Neural cell (in vitro differentiated cells): ENCODE data around the gene DAZ2. TPM values are rescaled to one million over a fixed set of nuclear protein-coding genes. Genes with fewer than 3 reads are reported as not detected.
"Not testable (repeated sequence)": the region's sequence is repeated elsewhere in the genome, so short reads cannot be mapped to it uniquely, and the experiment has no call there.

Experiments used
- H2AFZ ChIP-seq: fragments of 200-600, 300-800 bp; sonication (generic), shearing (Covaris generic); 2 replicates; pipeline ENCODE4 v1.6.0; 2014; ENCODE audit warnings: low read depth, mild to moderate bottlenecking, antibody characterized with exemption, low read length, moderate library complexity
- H3F3A ChIP-seq: fragments of 200-600 bp; shearing (Covaris generic); 2 replicates; pipeline ENCODE4 v1.6.1; 2016; ENCODE audit warnings: mild to moderate bottlenecking, moderate library complexity, mixed read lengths, antibody characterized with exemption, low read length; ENCODE audit not compliant: insufficient read depth, poor library complexity, severe bottlenecking
- H3K27ac ChIP-seq: fragments of 200-600, 300-800 bp; sonication (generic), shearing (Covaris generic); 2 replicates; pipeline ENCODE4 v1.5.1; 2014; ENCODE audit warnings: mild to moderate bottlenecking, low read length, moderate library complexity
- H3K27me3 ChIP-seq: fragments of 300-800, 200-600 bp; sonication (generic), shearing (Covaris generic); 2 replicates; pipeline ENCODE4 v1.6.0; 2014; ENCODE audit warnings: mild to moderate bottlenecking, low read depth, low read length, moderate library complexity; ENCODE audit not compliant: insufficient read depth
- H3K36me3 ChIP-seq: fragments of 300-800, 200-600 bp; sonication (generic), shearing (Covaris generic); 2 replicates; pipeline ENCODE4 v1.5.1; 2014; ENCODE audit warnings: mild to moderate bottlenecking, antibody characterized with exemption, low read length, moderate library complexity; ENCODE audit not compliant: insufficient read depth
- H3K4me2 ChIP-seq: fragments of 300-800, 200-600 bp; sonication (generic), shearing (Covaris generic); 2 replicates; pipeline ENCODE4 v1.6.0; 2014; ENCODE audit warnings: mild to moderate bottlenecking, low read length
- H3K4me3 ChIP-seq: fragments of 300-800, 200-600 bp; sonication (generic), shearing (Covaris generic); 2 replicates; pipeline ENCODE4 v1.5.1; 2014; ENCODE audit warnings: mild to moderate bottlenecking, low read length, moderate library complexity
- H3K79me2 ChIP-seq: fragments of 200-600 bp; shearing (Covaris generic); replicated peaks from 2 replicates; pipeline ENCODE4 v1.6.0; 2014; ENCODE audit warnings: mild to moderate bottlenecking, low read length, moderate library complexity; ENCODE audit not compliant: insufficient read depth
- H3K9ac ChIP-seq: fragments of 300-800, 200-600 bp; sonication (generic), shearing (Covaris generic); 2 replicates; pipeline ENCODE4 v1.6.1; 2016; ENCODE audit warnings: mild to moderate bottlenecking, low read length, mixed read lengths
- H3K9me2 ChIP-seq: fragments of 200-600 bp; shearing (Covaris generic); 2 replicates; pipeline ENCODE4 v1.6.1; 2016; ENCODE audit warnings: mild to moderate bottlenecking, low read length, mixed read lengths; ENCODE audit not compliant: insufficient read depth
- H3K9me3 ChIP-seq: fragments of 200-600, 300-800 bp; sonication (generic), shearing (Covaris generic); 2 replicates; pipeline ENCODE4 v1.6.1; 2016; ENCODE audit warnings: mild to moderate bottlenecking, mixed run types, low read length, moderate library complexity, mixed read lengths
- H4K20me1 ChIP-seq: fragments of 200-600 bp; shearing (Covaris generic); 2 replicates; pipeline ENCODE4 v1.6.1; 2016; ENCODE audit warnings: mild to moderate bottlenecking, mixed run types; ENCODE audit not compliant: insufficient read depth
- polyA minus RNA-seq: library from RNA; depleted of rRNA, polyadenylated mRNA; stranded (reverse); fragments of >200 nt; gene quantifications from 2 replicates; pipeline ENCODE4 v1.2.3, GENCODE V29; 2014
- polyA plus RNA-seq: library from polyadenylated mRNA; depleted of rRNA; stranded (reverse); fragments of >200 nt; gene quantifications from 2 replicates; pipeline ENCODE4 v1.2.3, GENCODE V29; 2014

DAZ2 gene
- polyA plus RNA-seq, result not detected in 2 replicates
- polyA minus RNA-seq, result not detected in 2 replicates

- not testable (repeated sequence) for H3K27me3 ChIP-seq, H3K9ac ChIP-seq, H3K9me3 ChIP-seq, H3K9me2 ChIP-seq, H4K20me1 ChIP-seq, H3K4me2 ChIP-seq, H3K27ac ChIP-seq, H3F3A ChIP-seq, H2AFZ ChIP-seq, H3K4me3 ChIP-seq, H3K36me3 ChIP-seq, H3K79me2 ChIP-seq
These were observed at the start of gene DAZ2 for GRCh38 chrY:23219233-23219632. TSS of gene DAZ2 (plus strand) at chrY:23219533. CDS start at chrY:23219741, 208 bp downstream.

GRCh38 chrY:23198908-23199307 lies 20.4 kb upstream of the DAZ2 start, which contains the start of gene DAZ1:
TSS of gene DAZ1 (minus strand) at chrY:23199008. CDS start at chrY:23198800, 208 bp downstream.
- H3K79me2 ChIP-seq, H3K27me3 ChIP-seq, H3K27ac ChIP-seq, H3F3A ChIP-seq, H3K9me2 ChIP-seq, H3K9ac ChIP-seq, H3K4me3 ChIP-seq, H3K4me2 ChIP-seq, H3K36me3 ChIP-seq, H4K20me1 ChIP-seq, H3K9me3 ChIP-seq, H2AFZ ChIP-seq: not testable (repeated sequence)

GRCh38 chrY:23207455-23207854 lies 11.9 kb upstream of the DAZ2 start:
- H3K27ac ChIP-seq, H3K9ac ChIP-seq, H3K9me3 ChIP-seq, H4K20me1 ChIP-seq, H3K79me2 ChIP-seq, H2AFZ ChIP-seq, H3K9me2 ChIP-seq, H3K36me3 ChIP-seq, H3K4me2 ChIP-seq, H3F3A ChIP-seq, H3K4me3 ChIP-seq, H3K27me3 ChIP-seq: not testable (repeated sequence)

GRCh38 chrY:23209802-23210495 lies 9.4 kb upstream of the DAZ2 start:
- not testable (repeated sequence) for H3K9ac ChIP-seq

GRCh38 chrY:23210681-23211080 lies 8.7 kb upstream of the DAZ2 start:
- H3K9me3 ChIP-seq, H3K9me2 ChIP-seq: not testable (repeated sequence)

More at GRCh38 chrY:23209802-23210495, 9.4 kb upstream of the DAZ2 start:
- not testable (repeated sequence) for H2AFZ ChIP-seq, H3F3A ChIP-seq, H3K79me2 ChIP-seq, H3K4me3 ChIP-seq, H3K9me2 ChIP-seq, H3K36me3 ChIP-seq, H4K20me1 ChIP-seq, H3K27me3 ChIP-seq, H3K4me2 ChIP-seq, H3K9me3 ChIP-seq, H3K27ac ChIP-seq

More at GRCh38 chrY:23210681-23211080, 8.7 kb upstream of the DAZ2 start:
- H3K27ac ChIP-seq, H3K36me3 ChIP-seq, H3K4me2 ChIP-seq, H3K79me2 ChIP-seq, H2AFZ ChIP-seq, H3F3A ChIP-seq, H3K9ac ChIP-seq, H3K4me3 ChIP-seq, H3K27me3 ChIP-seq, H4K20me1 ChIP-seq: not testable (repeated sequence)

Other genes with a start within 250 kb of the DAZ2 start
- gene BPY2, start 235.3 kb upstream of the DAZ2 start, polyA plus RNA-seq, result not detected in 2 replicates
- gene DAZ1, start 20.5 kb upstream of the DAZ2 start, polyA plus RNA-seq, result 0.24 TPM in 1 of 2 replicates, not detected in the other